GM18873 (cell line): ENCODE measurements around the gene PLA2G10.
"Not testable (repeated sequence)": the region's sequence is repeated elsewhere in the genome, so short reads cannot be mapped to it uniquely, and the experiment has no call there.

ENCODE experiments used
- ATAC-seq: cut with Tn5 transposase; IDR thresholded peaks from one replicate; pipeline ENCODE4 v1.9.1; 2021; ENCODE audit warnings: mild to moderate bottlenecking, moderate library complexity, moderate number of reproducible peaks; ENCODE audit not compliant: unreplicated experiment, low FRiP score

Gene PLA2G10

DNA sequence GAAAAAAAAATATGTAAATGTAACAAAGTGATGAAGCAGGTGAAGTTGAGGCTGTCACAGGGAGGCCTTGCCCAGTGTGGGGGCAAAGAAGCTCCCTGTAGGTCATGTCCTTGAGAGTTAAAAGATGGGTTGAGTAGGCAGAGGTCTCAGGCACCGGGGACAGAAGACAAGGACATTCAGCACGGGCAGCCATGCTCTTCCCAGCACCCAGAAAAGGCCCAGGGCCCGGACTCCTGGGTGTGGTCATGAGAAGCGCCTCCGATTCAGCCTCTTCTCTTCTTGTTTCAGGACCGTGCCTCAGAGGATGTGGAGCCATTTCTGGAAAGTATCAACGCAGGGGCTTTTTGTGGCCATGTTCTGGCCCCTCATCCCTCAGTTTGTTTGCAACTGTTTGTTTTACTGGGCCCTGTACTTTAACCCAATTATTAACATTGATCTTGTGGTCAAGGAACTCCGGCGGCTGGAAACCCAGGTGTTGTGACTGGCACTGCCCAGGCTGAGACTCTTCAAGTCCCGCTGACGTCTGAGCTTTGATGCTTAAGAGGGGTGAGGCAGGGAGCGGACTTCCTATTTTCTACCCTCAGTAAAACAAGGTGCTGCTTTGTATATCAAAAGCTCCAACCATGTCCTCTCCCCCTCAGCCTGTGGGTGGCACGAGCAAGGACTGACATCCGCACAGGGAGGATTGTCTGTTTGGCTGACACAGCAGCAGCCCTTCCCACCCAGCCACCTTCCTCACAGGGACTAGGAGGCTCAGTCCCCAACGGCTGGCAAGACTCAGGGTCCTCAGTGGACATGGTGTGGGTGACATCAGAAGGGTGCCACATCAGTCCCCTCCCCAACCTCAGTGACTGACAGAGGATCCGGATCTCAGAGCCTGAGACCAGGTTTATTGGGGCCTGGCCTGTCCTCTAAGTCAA, 26.5 kb downstream of the PLA2G10 start:
- ATAC-seq: no peak

GRCh38 chr16:14658063-14658462, 36.0 kb downstream of the PLA2G10 start:
- ATAC-seq: peak; percentile 74

DNA sequence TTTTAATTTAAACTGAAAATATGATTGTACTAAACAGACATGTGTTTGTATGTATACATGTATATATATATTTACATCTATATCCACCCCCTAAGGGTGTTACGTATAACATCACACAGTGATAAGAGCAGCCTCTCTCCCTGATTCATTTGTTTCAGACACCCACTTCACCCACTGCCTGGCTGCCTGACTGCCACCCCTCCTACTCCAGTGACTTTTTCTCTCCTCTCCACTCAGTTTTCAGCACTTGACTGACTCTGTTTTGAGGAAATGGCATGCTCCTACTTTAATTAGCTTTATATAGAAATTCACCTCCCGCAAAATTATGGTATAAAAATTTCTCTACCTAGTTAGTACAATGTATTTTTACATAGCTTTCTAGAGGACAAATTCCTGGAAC, 41.4 kb downstream of the PLA2G10 start:
- no peak for ATAC-seq

DNA sequence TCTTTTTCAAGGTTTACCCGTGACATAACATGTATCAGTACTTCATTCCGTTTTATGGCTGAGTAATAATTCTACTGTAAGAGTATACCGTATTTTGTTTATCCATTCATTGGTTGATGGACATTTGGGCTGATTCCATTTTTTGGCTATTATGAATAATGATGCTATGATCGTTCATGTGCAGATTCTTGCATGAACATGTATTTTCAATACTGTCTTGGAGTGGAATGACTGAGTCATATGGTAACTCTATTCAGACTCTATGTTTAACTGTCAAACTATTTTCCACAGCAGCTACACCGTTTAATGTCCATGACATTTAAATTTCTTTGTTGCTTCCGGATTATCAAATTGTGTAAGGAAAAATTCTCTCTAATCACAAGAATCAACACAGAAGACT, 43.5 kb downstream of the PLA2G10 start:
- ATAC-seq: no peak

DNA sequence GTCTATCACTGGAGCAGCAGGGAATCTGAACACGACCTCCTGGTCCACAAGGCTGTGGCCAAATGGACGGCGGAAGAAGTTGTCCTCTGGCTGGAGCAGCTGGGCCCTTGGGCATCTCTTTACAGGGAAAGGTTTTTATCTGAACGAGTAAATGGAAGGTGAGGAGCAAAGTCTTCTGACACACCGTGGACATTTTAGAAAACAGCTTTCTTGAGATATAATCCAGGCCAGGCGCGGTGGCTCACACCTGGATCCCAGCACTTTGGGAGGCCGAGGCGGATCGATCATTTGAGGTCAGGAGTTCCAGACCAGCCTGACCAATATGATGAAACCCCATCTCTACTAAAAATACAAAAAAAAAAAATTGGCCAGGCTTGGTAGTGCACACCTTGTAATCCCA, 44.3 kb downstream of the PLA2G10 start:
- no peak for ATAC-seq

DNA sequence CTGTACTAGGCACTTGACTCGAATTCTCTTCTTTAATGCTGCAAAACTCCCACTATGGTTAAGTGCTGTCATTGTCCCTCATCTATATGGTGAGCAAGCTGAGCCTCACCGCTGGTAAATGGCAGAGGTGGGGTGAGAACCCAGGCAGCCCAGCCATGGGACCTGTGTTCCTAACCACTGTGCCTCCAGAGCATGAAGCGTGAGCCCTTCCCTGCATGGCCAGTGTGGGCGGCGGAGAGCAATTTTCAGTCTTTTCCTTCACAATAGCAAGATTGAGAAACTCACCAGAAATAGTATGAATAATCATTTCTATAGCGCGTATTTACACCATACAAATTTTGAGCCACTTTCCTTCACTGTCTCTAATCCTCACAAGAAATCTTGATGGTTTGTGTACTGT, 52.2 kb downstream of the PLA2G10 start:
- no peak for ATAC-seq

GRCh38 chr16:14641206-14641605, 52.9 kb downstream of the PLA2G10 start:
- ATAC-seq: no peak

DNA sequence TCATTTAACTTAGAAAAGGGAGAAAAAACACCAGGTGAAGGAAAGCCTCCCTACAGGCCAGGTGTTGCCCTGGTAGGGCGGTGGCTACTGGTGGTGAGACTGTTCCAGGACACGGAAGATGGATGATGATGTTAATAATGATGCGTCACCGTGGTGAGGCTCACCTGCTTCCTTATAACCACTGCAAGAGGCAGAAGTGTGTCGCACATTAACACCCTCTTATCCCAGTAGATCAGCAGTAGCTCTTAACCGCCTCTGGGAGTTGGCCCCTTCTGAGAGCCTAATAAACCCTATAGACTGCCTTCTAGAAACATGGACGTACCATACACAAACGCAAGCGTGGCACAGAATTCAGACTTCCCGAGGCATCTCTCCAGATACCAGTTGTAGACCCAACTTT, 53.6 kb downstream of the PLA2G10 start:
- no peak for ATAC-seq

- not testable (repeated sequence) for ATAC-seq
Measured at GRCh38 chr16:14636951-14637240, 57.2 kb downstream of the PLA2G10 start.

DNA sequence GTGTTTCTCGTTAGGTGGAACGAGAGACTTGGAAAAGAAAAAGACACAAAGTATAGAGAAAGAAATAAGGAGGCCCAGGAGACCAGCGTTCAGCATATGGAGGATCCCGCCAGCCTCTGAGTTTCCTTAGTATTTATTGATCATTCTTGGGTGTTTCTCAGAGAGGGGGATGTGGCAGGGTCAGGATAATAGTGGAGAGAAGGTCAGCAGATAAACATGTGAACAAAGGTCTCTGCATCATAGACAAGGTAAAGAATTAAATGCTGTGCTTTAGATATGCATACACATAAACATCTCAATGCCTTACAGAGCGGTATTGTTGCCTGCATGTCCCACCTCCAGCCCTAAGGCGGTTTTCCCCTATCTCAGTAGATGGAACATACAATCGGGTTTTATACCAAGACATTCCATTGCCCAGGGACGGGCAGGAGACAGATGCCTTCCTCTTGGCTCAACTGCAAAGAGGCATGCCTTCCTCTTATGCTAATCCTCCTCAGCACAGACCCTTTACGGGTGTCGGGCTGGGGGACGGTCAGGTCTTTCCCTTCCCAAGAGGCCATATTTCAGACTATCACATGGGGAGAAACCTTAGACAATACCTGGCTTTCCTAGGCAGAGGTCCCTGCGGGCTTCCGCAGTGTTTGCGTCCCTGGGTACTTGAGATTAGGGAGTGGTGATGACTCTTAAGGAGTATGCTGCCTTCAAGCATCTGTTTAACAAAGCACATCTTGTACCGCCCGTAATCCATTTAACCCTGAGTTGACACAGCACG, 57.7 kb downstream of the PLA2G10 start:
- not testable (repeated sequence) for ATAC-seq

GRCh38 chr16:14635395-14636165, 58.5 kb downstream of the PLA2G10 start:
- no peak for ATAC-seq

- ATAC-seq: no peak
Measured at GRCh38 chr16:14634389-14634725, 59.8 kb downstream of the PLA2G10 start.

DNA sequence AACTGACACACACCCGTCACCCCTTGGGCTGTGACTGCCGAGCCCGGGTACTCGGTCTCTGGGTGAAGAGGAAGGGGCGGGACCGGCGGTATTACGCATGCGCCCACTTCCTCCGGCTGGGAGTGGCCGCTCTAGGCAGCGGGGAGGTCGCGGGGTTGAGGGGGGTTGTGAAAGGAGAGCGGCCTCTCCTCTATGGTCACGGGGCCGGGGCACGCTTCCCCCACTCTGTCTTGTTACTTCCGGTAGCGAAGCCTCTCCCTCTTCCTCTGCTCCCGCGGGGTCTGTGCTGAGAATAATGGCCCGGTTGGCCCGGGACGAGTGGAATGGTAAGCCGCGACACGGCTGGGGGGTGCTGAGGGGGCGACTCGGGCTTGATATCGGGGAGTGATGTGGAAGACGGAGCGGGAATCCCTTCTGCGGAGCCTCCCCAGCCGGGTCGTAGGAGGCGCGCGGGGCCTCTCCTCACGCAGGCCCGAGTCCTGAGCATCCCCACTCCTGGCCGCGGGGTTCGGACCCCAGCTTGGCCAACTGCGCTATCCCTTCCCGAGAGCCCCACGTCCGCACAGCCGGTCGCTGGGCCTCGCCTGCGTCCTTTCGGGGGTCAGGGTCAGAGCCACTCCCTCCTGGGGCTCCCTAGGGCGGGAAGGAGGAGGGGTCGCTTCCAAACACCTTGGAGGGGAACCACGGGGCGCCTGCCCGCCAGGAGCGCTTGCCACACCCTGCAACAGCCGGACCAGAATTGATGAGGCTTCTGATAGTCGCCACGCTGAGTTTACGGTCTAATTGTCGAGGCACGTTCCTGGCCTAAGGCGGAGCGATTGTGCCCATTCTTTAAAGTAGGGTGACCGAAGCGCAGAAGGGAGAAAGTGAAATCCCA, 61.2 kb downstream of the PLA2G10 start, which contains the start of gene BFAR:
Gene BFAR (plus strand): TSS at position 259 of the 877 bp plus-strand sequence. CDS start 11,396 bp downstream, outside the sequence.
- ATAC-seq: peak; percentile 71

DNA sequence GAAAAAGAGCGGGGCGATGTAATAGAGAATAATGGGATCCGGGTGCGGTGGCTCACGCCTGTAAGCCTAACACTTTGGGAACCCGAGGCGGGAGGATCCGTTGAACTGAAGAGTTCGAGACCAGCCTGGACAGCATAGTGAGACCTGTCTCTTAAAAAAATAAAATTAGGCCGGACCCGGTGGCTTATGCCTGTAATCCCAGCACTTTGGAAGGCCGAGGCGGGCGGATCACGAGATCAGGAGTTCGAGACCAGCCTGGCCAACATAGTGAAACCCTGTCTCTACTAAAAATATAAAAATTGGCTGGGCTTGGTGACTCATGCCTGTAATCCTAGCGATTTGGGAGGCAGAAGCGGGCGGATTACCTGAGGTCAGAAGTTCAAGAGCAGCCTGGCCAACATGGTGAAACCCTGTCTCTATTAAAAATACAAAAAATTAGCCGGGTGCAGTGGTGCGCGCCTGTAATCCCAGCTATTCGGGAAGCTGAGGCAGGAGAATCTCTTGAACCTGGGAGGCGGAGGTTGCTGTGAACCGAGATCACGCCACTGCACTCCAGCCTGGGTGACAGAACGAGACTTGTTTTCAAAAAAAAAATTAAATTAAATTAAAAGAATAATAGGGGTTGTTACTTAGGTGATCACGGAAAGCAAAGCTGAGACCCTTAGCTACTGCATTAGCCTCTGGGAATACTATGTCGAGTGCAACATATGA, 63.3 kb downstream of the PLA2G10 start:
- not testable (repeated sequence) for ATAC-seq

DNA sequence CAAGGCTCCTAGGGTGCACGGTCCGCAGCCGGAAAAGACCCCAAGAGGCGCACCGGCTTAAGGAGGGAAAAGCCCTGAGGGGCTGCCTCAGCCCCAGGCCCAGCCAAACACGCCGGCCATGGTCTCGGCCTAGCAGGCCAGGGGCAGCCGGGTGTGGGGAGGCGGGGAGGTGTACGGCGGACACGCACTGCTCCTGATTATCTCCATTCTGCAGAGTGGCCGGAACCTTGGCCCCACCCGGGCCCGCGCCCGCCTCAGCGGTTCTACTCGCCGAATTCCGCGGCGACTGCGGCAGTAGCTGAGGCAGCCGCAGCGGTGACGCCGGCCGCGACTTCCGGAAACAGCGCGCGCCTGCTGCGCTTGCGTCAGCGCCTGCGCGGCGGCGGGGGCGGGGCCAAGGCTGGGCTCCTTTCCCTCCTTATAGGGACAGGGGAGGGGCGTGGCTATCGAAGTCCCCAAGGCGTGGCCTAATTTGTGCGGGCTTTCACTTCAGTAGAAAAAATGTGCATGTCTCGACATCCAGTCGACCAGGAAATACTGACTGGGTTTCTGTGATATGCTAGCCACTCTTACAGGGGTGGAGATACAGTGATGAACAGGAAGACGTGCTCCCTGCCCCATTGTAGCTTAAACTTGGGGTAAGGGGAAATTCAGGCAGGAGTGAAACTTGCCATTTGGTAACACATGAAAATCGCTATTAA, 64.0 kb downstream of the PLA2G10 start, which contains the start of gene PARN:
Gene PARN (minus strand): TSS at position 342 of the 701 bp plus-strand sequence. CDS start 135 bp downstream, at position 207.
- ATAC-seq: no peak

DNA sequence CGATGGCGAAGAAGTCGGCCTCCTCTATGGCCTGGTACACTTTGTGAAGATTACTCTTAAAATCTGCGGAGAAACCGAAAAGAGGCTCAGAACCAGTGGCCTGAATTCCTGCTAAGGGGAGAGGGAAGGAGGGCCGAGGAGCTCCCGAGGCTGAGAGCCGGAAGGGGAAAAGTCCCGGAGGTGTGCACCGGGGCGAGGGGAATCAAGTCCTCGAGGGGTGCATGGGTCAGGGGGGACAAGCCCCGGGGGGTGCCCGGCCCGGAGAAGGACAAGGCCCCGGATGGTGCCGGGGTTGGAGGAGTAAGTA, 64.5 kb downstream of the PLA2G10 start:
- no peak for ATAC-seq

DNA sequence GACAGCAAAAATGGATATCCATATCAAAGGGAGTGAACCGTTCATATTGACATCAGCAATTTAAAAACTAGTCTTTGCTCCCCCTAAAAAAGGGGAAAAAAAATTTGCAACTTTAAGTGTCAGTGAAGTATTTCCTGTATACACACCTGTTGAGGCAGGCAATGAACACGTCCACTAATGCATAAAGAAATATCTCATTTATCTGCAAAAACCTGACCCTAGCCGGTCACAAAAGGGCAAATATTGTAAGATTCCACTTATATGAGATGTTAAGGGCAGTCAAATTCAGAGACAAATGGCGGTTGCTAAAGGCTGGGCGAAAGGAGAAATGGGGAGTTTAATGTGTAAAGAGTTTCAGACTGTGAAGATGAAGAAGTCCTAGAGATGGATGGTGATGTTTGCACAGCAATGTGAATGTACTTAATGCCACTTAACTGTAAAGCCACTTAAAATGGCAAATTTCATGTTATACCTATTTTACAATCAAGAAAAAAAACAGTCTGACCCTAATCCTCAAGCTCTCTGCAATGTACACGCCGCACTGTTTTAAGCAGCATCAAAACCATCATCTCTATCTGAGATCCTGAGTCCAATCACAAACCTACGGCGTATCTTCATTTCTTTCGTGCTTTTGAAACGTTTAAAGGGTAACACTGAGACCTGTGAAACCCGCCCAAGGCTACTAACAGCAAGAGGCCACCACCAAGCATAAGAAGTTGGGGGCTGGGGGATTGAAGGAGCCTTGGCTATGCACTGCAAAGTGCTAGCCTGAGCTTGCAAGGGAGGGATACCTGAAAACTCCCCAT, 65.1 kb downstream of the PLA2G10 start:
- ATAC-seq: no peak

DNA sequence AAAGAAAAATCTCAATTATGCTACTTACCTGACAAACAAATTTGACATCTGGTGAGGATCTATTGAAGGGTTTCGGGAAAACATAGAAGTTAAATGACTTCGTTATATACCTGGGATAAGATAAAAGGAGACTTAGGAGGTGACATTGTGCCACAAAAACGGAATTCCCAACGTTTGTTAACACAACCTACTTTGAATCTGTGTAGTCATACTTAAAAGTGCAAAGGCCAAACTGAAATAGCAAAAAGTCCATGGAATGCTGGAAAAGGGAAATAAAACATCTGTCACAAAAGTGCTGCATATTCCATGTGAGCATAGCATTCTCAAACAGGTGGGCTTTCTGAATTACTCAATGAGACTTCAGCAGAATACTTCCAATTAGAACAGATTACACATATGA, 67.0 kb downstream of the PLA2G10 start:
- no peak for ATAC-seq
